PC-9 (cell line): ENCODE measurements around the gene INTS3. TPM values are rescaled to one million over a fixed set of nuclear protein-coding genes. Genes with fewer than 3 reads are reported as not detected.

Experiments used
- BruUV-seq: library from RNA; stranded (reverse); fragments of 400-500 nt; replicated peaks from 2 replicates; lab custom pipeline; 2021; lab: Mats Ljungman, UMichigan
- CTCF ChIA-PET: fragments of 300-600 bp; sonication (Branson Sonifier 250); formaldehyde crosslinking; loops from one replicate; lab custom pipeline; 2022; ENCODE audit warnings: antibody characterized with exemption; lab: Charles Lee
- POLR2A ChIA-PET: fragments of 300-600 bp; sonication (Branson Sonifier 250); formaldehyde crosslinking; loops from one replicate; lab custom pipeline; 2022; ENCODE audit warnings: antibody characterized with exemption; ENCODE audit not compliant: unreplicated experiment; lab: Charles Lee
- DNase-seq, 2 experiments: peaks; one replicate each; pipeline versions ENCODE4 v3.0.0 to v3.0.0-alpha.2; 2015 to 2022; ENCODE audit warnings: mixed read lengths in 1 of 2
- H2AFZ ChIP-seq: fragments of 200-600 bp; sonication (generic); 2 replicates; pipeline ENCODE4 v1.8.1; 2017; ENCODE audit warnings: antibody characterized with exemption
- H3F3A ChIP-seq: fragments of 200-600 bp; sonication (generic); 2 replicates; pipeline ENCODE4 v1.8.1; 2017; ENCODE audit warnings: antibody characterized with exemption, mild to moderate bottlenecking, low read depth; ENCODE audit not compliant: insufficient read depth
- H3K27ac ChIP-seq: fragments of 200-600 bp; sonication (generic); 2 replicates; pipeline ENCODE4 v1.6.1; 2016; ENCODE audit warnings: mixed run types
- H3K27me3 ChIP-seq: fragments of 200-600 bp; sonication (generic); 2 replicates; pipeline ENCODE4 v1.6.1; 2016; ENCODE audit warnings: low read depth, mixed run types; ENCODE audit not compliant: insufficient read depth
- H3K36me3 ChIP-seq: fragments of 200-600 bp; sonication (generic); 2 replicates; pipeline ENCODE4 v1.6.1; 2016; ENCODE audit warnings: low read depth, mixed run types
- H3K4me1 ChIP-seq: fragments of 200-600 bp; sonication (generic); replicated peaks from 2 replicates; pipeline ENCODE4 v1.6.1; 2016; ENCODE audit warnings: mixed run types; ENCODE audit not compliant: insufficient read depth
- H3K4me2 ChIP-seq: fragments of 200-600 bp; sonication (generic); 2 replicates; pipeline ENCODE4 v1.6.1; 2017; ENCODE audit warnings: mixed run types
- H3K4me3 ChIP-seq: fragments of 200-600 bp; sonication (generic); 2 replicates; pipeline ENCODE4 v1.6.1; 2016; ENCODE audit warnings: mixed run types
- H3K79me2 ChIP-seq: fragments of 200-600 bp; sonication (generic); 2 replicates; pipeline ENCODE4 v1.6.1; 2017; ENCODE audit warnings: low read depth, mixed run types
- H3K9me2 ChIP-seq: fragments of 200-600 bp; sonication (generic); 2 replicates; pipeline ENCODE4 v1.8.1; 2017; ENCODE audit warnings: mild to moderate bottlenecking; ENCODE audit not compliant: insufficient read depth
- H3K9me3 ChIP-seq: fragments of 200-600 bp; sonication (generic); 2 replicates; pipeline ENCODE4 v1.8.1; 2016; ENCODE audit warnings: low read depth; ENCODE audit not compliant: insufficient read depth
- H4K20me1 ChIP-seq: fragments of 200-600 bp; sonication (generic); 2 replicates; pipeline ENCODE4 v1.8.1; 2017; ENCODE audit not compliant: insufficient read depth
- EZH2 ChIP-seq: fragments of 200-600 bp; sonication (generic); IDR thresholded peaks from 2 replicates; pipeline ENCODE4 v1.8.0; 2017; ENCODE audit warnings: antibody characterized with exemption, low read depth
- intact Hi-C: fragments of 100-400 bp; cut with micrococcal nuclease; formaldehyde crosslinking; loops from one replicate; pipeline ENCODE4 v1.10.0; 2022; ENCODE audit not compliant: unreplicated experiment
- total RNA-seq: library from RNA; stranded (reverse); gene quantifications from 2 replicates; pipeline ENCODE4 v1.2.3, GENCODE V29; 2021
- TF ChIP-seq, protein P1 (sequence below): fragments of 200-600 bp; sonication (generic); conservative IDR thresholded peaks from 2 replicates; pipeline ENCODE4 v1.6.1; 2017; ENCODE audit warnings: mixed run types, antibody characterized with exemption, mild to moderate bottlenecking, moderate library complexity

INTS3 gene
- total RNA-seq, 1 experiment from 2014 or later = 91.7 TPM

- H3K9me3 ChIP-seq = no peaks in the 10 kb centered on the region
- H3K9me2 ChIP-seq = no peaks in the 10 kb centered on the region
- no peaks in the 10 kb centered on the region for H4K20me1 ChIP-seq
- peaks cover 5% of the 10 kb centered on the region for H3K4me1 ChIP-seq
- H2AFZ ChIP-seq = peak overlapping the region; percentile 80
- no peaks in the 10 kb centered on the region for H3K27me3 ChIP-seq
- intact Hi-C loops = loop anchor here (10.0 kb wide), 1 partner anchor 269 kb away; no protein-coding TSS in a partner anchor
- peak overlapping the region; percentile 88 for H3K4me2 ChIP-seq
- CTCF ChIA-PET = interaction anchor here (0.6 kb wide), 1 partner anchor 414 kb away, joined by 6 read pairs; no protein-coding TSS in a partner anchor
- BruUV-seq = TSS peak; percentile 92
- no peak for TF ChIP-seq EZH2
- TF ChIP-seq, protein P1, sequence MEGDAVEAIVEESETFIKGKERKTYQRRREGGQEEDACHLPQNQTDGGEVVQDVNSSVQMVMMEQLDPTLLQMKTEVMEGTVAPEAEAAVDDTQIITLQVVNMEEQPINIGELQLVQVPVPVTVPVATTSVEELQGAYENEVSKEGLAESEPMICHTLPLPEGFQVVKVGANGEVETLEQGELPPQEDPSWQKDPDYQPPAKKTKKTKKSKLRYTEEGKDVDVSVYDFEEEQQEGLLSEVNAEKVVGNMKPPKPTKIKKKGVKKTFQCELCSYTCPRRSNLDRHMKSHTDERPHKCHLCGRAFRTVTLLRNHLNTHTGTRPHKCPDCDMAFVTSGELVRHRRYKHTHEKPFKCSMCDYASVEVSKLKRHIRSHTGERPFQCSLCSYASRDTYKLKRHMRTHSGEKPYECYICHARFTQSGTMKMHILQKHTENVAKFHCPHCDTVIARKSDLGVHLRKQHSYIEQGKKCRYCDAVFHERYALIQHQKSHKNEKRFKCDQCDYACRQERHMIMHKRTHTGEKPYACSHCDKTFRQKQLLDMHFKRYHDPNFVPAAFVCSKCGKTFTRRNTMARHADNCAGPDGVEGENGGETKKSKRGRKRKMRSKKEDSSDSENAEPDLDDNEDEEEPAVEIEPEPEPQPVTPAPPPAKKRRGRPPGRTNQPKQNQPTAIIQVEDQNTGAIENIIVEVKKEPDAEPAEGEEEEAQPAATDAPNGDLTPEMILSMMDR = no peak
- H3K79me2 ChIP-seq = no peaks in the 10 kb centered on the region
- peak; percentile 66 to 90 for DNase-seq
- H3K4me3 ChIP-seq = peak overlapping the region; percentile 66
- peaks cover 17% of the 10 kb centered on the region; the same call in 1 of the 2 replicates for H3F3A ChIP-seq
- POLR2A ChIA-PET = interaction anchor here (0.6 to 0.7 kb wide), 4 partner anchors 277 to 424 kb away, joined by 3 to 15 read pairs (median 5); partner anchors contain the start of gene TPM3
- H3K27ac ChIP-seq = peak overlapping the region; percentile 30
- no peaks in the 10 kb centered on the region for H3K36me3 ChIP-seq
Measured at GRCh38 chr1:153783233-153784190, 55.7 kb downstream of the INTS3 start.

DNA sequence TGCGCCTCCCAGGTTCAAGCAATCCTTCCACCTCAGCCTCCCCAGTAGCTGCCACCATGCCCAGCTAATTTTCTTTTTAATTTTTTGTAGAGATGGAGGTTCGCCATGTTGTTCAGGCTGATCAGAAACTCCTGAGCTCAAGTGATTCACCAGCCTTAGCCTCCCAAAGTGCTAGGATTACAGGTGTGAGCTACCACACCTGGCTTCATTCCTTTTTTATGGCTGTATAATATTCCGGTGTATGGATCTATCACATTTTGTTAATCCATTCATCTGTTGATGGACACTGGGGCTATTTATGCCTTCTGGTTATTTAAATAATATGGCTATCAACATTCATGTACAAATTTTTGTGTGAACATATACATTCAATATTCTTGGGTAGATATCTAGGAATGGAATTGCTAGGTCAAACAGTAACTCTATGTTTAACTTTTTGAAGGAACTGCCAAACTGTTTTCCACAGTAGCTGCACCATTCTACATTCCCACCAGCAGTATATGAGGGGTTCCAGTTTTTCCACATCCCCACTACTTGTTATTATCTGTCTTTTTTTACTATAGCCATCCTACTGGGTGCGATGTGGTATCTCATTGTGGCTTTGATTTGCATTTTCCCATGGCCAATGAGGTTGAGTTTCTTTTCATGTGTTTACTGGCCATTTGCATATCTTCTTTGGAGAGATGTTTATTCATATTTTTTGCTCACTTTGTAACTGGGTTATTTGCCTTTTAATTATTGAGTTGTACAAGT, 58.4 kb downstream of the INTS3 start:
- Histone ChIP-seq H4K20me1 (no peaks in the 10 kb centered on the region), H3K36me3 (no peaks in the 10 kb centered on the region), H3K4me3 (no peak overlapping the region), H3K27me3 (no peaks in the 10 kb centered on the region), H3K4me2 (no peak overlapping the region), H3K4me1 (peaks cover 12% of the 10 kb centered on the region), H3K79me2 (no peaks in the 10 kb centered on the region), H2AFZ (no peak overlapping the region), H3F3A (peaks cover 23% of the 10 kb centered on the region; the same call in 1 of the 2 replicates), H3K9me2 (no peaks in the 10 kb centered on the region), H3K27ac (no peak overlapping the region), H3K9me3 (no peaks in the 10 kb centered on the region)
- no TSS peak for BruUV-seq
- ChIA-PET CTCF (no interaction called here), POLR2A (interaction anchor here (0.6 kb wide), 1 partner anchor 10 kb away, joined by 3 read pairs; no protein-coding TSS in a partner anchor)
- no peak for DNase-seq
- no peak for TF ChIP-seq EZH2
- intact Hi-C loops = loop anchor here (10.0 kb wide), 1 partner anchor 271 kb away; no protein-coding TSS in a partner anchor

- peaks cover 17% of the 10 kb centered on the region; the same call in 1 of the 2 replicates for H3F3A ChIP-seq
- no peak overlapping the region for H2AFZ ChIP-seq
- no peaks in the 10 kb centered on the region for H3K27me3 ChIP-seq
- DNase-seq = no peak
- no peaks in the 10 kb centered on the region for H3K9me2 ChIP-seq
- H3K4me1 ChIP-seq = peaks cover 15% of the 10 kb centered on the region
- no peaks in the 10 kb centered on the region for H4K20me1 ChIP-seq
- no TSS peak for BruUV-seq
- no peak overlapping the region for H3K4me3 ChIP-seq
- TF ChIP-seq, protein P1 = no peak
- TF ChIP-seq EZH2 = no peak
- H3K27ac ChIP-seq = no peak overlapping the region
- no peaks in the 10 kb centered on the region for H3K79me2 ChIP-seq
- no peaks in the 10 kb centered on the region for H3K9me3 ChIP-seq
- no peaks in the 10 kb centered on the region for H3K36me3 ChIP-seq
- POLR2A ChIA-PET = no interaction called here
- CTCF ChIA-PET = no interaction called here
- H3K4me2 ChIP-seq = no peak overlapping the region
- intact Hi-C loops = loop anchor here (10.0 kb wide), 1 partner anchor 275 kb away; no protein-coding TSS in a partner anchor
Measured at GRCh38 chr1:153789478-153790034, 61.7 kb downstream of the INTS3 start.
